HG02759 (cell line): Measurements from ENCODE around the gene POU3F3.

ENCODE experiments used
- ATAC-seq: cut with Tn5 transposase; IDR thresholded peaks from one replicate; pipeline ENCODE4 v1.9.1; 2021; ENCODE audit warnings: mild to moderate bottlenecking, moderate library complexity; ENCODE audit not compliant: unreplicated experiment

POU3F3 gene

DNA sequence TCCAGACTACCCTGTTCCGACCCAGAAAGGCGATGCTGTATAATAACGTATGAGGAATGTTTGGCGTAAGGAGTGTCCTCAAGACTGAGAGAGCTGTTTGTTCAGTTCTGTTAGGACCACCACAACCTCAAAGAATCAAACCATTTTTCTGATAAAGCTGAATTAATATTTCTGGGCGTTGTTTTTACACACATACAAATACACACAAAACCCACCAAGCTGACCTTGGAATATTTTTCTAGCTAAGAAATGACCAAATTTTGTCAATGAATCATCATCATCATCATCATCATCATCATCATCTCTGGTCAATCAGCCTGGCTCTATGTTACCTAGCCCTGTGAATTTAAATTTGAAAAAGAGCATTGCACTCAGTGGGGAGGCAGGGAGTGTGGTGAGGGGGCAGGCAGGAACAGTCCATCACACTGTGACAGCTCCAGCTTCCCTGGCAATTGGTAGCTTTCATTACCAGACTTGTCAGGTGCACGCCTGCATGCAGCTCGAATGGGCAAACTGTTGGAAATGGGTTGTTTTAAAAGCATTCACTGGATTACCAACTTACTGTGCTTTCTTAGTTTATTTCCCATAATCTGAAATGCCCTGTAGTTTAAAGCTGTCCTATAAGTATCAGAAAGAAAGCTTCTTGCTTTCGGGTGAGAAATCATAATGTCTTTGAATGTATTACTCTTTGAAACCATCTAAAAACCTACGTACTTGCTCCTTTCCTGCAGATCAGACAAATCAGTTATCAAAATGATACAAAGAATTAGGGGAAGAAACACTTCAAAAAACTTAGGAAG lies 6.9 kb upstream of the POU3F3 start:
- no peak for ATAC-seq

DNA sequence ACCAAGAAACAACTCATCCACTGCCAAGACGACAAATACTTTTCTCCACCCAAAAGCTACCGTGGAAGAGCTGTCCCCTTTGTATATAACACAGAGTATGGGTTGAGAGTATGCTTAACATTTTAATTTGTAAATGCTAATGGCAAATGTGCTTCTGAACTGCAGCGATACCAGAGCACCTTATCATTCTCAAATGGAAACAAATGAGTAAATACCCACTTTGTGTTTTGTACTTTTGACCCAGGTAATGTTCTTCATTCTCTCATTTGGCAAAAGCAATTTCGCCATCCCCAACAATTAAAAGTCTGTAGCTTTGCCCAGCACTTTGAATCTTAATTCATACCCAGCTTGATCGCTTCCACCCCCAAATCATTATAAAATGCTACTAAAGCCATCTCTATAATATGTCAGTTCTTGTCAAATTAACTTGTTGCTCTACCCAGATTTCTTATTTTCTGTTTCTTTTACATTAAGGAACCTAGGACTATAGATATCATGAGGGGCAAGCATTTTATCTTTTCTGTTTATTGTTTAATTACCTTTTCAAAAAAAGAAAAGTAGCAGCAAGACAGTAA lies 6.2 kb upstream of the POU3F3 start:
- ATAC-seq, result no peak

DNA sequence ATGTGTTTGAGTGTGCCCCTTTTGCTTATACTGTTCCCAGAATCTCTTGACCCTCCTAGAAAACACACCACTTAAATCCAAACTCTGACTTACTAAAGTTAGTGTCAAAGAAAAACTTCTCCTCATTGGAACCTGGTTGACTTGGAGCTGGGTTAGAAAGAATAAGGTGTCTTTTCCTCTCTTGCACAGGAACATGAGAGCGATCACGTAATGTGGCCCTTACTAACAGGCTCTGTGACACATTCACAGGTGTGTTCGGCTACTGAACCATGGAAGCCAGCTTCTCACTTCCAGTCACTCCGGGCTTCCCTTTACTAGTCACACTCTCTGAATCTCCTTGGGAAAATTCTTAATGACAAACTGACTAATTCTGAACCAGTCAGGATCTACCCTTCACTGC lies 5.4 kb upstream of the POU3F3 start:
- no peak for ATAC-seq

DNA sequence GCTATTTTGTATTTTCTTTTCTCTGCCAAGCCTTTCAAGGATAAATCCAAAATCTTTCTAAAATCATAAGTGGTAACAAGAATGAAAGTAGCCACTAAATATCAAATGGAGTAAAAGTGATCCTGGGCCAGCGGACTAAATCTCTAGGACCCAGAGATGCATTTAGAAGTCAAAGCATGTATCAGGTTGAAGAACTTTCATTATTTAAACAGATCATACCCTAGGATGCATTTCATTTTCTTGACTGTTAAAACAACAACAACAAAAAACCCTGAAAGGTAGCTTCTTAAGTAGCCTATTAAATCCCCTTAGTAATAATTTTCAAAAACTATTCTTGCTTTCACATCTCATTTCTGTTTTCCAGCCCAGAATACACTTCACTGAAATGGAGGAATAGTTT lies 4.8 kb upstream of the POU3F3 start:
- ATAC-seq, result no peak

DNA sequence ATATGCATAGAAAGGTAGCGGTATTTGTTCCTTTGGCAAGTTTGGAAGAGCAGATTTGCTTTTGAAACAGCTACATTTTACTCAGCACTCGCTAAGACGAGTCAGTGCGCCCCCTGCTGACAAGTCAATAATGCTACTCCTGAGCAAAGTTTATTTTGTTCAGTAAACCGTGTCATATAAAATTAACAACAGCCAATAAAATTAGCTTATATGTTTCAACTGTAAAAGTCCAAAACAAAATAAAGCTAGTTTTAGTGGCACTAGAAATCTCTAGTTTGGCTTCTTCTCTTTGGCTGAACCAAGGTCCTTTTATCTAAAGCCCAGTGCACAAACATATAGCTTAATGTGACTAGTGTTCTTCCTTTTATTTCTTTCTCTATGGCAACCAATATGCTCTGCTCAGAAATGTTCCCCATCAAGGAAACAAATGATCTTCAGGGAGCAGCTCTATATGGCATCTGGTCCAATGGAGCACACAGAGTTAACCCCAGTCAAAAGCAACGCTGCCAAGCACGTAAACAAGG lies 4.2 kb upstream of the POU3F3 start:
- ATAC-seq, result peak; percentile 38

DNA sequence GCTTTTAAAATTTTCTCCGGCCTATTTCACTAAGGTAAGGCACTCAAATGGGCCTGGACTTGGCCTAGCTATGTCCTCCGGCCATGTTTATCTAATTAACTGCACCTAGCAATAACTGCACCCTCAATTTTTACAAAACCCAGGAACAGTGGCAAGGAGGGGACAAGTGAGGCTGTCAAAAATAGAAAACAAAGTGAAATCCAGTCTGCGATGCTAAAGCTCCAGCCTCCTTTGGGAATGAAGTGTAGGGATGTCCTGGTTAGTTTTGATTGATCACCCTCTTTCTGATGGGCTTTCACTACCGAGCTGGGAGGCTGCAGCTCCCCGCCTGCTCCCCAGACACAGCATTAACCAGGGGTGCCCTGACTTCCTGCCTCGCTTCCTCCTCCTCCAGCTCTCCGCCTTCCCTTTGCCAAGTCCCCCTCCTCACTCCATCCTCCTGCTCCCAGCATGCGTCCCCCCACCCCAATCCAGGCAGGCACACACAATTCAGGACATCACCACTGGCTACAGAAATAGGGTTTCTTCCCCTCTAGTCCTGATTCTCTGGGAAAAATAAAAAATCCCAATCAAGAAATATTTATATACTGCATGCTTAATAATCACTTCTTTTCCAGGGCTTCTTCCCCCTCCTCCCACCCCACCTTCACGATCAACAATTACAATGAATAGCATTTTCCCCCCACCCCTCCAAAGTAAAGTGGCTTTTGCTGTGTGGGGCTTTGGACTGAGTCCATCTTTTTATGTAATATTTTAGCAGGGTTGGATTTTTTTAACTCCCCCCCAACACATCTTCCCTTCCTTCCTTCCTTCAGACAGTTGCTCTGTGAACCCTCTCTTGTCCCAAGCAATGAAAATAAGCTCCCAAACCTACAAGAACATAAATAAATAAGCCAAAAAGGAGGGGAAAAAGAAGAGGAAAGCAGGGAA lies 3.3 kb upstream of the POU3F3 start:
- no peak for ATAC-seq

DNA sequence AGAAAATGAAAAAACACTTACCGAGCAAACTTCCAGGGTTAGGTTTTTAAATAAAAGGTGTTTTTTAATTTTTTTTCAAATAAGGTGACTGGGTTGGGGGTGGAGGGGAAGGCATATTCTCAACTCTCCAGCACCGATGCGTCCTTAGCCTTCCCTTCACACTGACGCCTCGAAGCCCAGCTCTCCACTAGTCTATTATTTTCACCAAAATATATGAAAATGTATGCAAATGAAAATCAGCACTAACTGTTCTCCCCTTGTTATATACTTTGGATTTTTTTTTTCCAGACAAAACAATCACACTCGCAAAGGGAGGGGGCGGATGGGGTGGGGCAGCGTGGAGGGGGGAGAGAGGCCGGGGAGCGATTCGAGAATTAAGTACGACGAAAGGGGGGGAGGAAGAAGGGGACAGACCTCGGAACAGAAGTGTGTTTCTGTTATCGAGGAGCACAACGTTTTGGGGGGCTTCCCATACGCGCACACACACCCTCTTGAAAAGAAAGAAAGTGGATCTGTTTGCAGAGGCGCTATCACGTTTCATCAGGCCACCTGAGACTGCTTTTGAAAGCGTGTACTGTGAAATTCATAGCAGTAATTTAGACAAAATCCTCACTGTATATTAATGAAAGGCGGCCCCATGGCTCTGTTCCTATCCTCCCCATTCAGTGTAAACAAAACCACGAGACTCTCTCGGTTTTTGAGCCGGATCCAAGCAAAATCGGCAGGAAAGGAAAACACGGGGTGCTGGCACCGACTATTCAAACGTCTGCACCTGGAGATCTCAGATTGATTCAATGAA lies 2.4 kb upstream of the POU3F3 start:
- ATAC-seq, result no peak

DNA sequence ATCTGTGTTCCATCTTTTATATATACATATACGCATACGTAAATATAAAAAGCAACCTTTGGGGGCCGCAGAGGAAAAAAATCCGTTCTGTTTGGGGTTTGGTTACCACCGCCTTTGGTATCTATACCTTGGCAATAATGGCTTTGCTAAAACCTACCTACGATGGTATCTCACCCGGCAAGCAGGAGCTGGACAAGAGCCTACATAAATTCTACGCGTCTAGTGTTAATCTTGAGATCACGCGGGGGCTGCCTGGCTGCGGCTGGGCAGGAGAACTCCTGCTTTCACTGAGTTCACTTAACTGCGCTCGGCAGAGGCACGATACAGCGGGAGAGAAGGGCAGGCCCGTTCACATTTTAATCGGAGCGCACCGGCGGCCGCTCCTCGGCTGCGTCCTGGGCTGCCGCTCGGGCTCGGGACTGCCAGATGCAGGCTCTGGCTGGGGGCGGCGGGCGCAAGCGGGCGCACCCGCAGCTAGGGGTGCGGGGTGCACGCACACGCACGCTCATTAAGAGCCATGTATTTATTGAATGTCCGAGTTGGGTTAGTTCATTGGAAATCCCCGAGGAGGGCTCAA lies 1.7 kb upstream of the POU3F3 start:
- ATAC-seq, result peak; percentile 20

DNA sequence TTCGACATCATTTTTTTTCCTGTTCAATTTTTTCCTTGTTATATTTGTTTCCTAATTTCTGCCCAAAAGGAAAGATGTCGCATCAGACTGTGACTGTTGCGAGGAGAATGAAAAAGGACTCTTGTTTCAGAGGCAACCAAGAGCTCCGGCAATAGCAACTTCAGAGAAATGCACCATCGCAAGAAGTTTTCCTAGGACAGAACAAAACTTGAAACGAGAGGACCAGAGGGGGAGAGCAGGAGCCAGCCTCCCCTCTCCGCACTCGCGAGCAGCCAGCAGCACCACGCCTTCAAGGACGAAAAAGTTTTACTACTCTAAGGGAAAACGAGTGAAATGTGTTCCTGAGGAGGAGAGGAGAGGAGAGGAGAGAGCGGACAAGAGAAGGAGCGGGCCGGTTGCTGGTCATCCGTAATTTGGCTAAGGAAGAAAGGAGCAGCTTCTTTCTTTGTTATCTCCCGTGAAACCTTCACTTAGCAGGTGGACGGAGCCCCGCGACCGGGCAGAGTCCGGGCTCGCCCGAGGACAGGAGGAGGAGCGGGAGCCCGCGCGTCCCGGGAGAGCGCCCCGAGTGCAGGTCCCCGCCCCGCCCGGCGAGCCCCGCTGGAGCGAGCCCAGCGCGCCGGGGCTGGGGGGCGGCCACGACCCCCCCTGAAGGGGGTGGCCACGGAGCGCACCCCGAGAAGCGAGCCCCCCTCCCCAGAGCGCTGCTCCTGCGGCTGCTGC lies 744 bp downstream of the POU3F3 start:
- no peak for ATAC-seq

DNA sequence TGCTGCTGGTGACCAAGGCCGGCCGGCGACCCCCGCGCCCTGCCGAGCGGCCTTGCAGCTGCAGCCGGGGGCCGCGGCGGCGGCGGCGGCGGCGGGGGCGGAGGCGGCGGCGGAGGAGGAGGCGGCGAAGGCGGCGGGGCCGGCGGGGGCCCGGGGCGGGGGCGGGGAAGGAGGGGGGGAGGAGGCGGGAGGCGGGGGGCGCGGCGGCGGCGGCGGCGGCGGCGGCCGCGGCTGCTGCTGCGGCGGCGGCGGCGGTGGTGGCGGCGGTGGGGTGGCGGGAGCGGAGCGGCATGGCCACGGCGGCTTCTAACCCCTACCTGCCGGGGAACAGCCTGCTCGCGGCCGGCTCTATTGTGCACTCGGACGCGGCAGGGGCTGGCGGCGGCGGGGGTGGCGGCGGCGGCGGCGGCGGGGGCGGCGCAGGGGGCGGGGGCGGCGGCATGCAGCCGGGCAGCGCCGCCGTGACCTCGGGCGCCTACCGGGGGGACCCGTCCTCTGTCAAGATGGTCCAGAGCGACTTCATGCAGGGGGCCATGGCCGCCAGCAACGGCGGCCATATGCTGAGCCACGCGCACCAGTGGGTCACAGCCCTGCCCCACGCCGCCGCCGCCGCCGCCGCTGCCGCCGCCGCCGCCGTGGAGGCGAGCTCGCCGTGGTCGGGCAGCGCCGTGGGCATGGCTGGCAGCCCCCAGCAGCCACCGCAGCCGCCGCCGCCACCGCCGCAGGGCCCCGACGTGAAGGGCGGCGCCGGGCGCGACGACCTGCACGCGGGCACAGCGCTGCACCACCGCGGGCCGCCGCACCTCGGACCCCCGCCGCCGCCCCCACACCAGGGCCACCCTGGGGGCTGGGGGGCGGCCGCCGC lies 1.5 kb downstream of the POU3F3 start:
- ATAC-seq, result no peak

DNA sequence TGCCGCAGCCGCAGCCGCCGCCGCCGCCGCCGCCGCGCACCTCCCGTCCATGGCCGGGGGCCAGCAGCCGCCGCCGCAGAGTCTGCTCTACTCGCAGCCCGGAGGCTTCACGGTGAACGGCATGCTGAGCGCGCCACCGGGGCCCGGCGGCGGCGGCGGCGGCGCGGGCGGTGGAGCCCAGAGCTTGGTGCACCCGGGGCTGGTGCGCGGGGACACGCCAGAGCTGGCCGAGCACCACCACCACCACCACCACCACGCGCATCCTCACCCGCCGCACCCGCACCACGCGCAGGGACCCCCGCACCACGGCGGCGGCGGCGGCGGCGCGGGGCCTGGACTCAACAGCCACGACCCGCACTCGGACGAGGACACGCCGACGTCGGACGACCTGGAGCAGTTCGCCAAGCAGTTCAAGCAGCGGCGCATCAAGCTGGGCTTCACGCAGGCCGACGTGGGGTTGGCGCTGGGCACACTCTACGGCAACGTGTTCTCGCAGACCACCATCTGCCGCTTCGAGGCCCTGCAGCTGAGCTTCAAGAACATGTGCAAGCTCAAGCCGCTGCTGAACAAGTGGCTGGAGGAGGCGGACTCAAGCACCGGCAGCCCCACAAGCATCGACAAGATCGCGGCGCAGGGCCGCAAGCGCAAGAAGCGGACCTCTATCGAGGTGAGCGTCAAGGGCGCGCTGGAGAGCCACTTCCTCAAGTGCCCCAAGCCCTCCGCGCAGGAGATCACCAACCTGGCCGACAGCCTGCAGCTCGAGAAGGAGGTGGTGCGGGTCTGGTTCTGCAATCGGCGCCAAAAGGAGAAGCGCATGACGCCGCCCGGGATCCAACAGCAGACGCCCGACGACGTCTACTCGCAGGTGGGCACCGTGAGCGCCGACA lies 2.4 kb downstream of the POU3F3 start:
- no peak for ATAC-seq

DNA sequence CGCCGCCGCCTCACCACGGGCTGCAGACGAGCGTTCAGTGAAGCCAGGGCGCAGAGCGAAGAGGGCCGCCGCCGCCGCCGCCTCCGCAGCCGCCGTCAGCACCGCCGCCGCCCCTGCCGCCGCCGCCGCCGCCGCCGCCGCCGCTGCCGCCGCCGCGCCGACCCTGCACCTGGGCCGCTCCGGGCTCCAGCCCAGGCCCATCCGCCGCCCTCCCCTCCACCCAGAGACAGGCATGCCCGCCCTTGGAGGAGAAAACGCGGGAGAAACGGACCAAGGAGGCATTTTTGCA lies 3.0 kb downstream of the POU3F3 start:
- ATAC-seq, result no peak

DNA sequence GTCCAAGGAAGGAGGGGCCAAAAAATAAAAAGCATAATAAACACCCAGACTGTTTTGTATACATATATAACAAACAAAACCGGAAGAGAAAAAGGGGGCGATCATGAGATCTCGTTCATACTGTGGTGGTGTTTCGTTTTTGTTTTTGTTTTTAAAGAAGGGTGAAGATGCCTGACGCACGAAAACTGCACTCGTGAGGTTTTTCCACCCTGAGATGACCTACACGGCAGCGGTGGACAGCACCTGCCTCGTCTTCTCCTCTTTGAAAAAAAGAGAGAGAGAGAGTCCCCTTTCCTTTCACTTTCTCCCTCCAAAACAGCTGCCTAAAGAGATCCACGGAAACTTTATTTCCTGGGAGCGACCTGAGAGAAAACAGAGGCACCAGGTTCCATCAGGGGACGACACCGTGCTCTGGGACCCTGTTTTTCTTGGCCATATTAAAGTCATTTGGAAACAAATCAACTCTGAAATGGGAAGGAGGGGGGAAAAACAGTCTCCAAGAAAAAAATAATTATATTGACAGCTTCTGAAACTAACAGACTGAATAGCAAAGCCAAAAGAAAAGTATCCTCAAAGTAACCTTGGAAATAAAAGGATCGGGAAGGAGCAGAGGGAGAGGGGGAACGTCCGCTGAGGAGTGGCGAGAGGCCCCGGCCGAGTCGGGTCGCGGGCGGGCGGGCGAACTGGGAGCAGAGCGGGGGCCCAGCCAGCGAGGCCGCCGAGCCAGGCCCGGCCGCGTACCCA lies 3.5 kb downstream of the POU3F3 start:
- ATAC-seq, result no peak

DNA sequence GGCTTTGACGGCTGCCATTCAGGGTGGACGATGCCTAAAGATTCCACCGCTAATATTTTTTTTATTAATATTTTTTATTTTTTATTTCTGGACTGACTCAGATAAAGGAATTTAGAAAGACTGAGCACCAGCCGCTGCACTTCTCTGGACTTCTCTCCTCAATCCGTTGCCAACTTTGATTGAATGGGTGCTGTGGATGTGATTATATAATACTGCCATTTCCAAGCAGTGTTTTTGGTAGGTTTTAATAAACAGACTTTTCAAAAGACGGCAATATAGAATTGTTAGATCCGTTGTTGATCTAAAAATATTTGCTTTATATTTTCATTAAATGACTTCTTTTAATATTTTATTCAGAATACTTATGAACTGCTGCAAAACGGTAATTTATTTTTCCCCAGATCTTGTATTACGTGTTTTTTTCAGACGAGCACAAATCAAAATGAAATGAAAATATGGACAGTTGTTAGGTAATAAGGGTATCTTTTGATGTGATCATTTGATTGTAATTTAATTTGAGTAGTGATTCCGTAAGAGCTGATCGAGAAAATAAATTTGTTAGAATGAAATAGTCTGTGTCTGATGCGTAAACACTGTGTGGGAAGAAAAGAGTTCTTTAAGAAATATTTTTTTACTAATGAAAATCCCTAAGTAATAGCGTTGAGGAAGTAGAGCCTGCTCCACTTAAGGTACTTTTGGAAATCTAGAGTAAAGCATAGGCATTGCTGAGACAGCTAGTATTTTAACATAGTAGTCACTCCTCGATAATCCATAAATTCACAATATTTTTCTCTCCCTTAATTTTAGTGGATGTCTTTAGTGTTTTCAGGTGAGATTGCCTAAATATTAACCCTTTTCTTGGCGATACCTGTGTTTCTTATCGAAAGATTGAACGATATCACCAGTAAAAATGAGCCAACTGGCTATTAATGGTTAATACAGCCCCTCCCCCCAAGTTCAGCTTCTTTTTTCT lies 4.4 kb downstream of the POU3F3 start:
- ATAC-seq, result no peak

DNA sequence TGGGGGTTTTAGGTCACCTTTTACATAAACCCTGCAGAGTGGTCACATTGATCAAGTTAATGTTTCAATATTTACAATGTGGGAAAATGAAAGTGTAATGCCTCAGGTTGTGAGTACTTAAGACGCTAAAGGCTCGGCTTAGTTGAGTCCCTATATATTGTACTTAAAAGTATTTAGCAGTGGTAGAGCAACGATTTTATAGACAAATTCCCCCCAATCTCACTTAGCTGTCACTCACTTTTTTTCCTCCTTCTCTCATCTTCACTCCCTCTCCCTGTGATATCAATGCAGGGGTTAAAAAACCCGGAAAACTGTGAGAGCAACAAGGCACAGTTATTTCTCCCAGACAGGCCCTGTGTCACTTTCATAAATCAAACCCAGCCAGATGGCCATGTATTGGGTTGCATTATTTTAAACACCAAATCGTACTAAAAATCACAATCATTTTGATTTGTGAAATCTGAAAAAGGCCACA lies 5.4 kb downstream of the POU3F3 start:
- ATAC-seq, result no peak
